Stimulated activated CD8-positive, alpha-beta memory T cell treated with anti-CD3 and anti-CD28 coated beads, Interleukin-12 subunit alpha, Interleukin-12 subunit beta, amount 100 ng/mL, for 4 hours (primary cell): ENCODE data around the gene OR6C2.
"Not testable (repeated sequence)": the region's sequence is repeated elsewhere in the genome, so short reads cannot be mapped to it uniquely, and the experiment has no call there.

Experiments
- DNase-seq: peaks from one replicate; pipeline ENCODE4 v3.0.0-alpha.2; 2020; ENCODE audit warnings: low read depth

The OR6C2 gene

GRCh38 chr12:55443776-55444175, at the start of gene OR6C2:
Gene OR6C2 (plus strand): TSS chr12:55444076. CDS start chr12:55452214, 8,138 bp downstream.
- no peak for DNase-seq

- DNase-seq = no peak
These were observed 47.5 kb upstream of the OR6C2 start for GRCh38 chr12:55396326-55396725.

GRCh38 chr12:55400229-55400628, 43.6 kb upstream of the OR6C2 start, which contains the start of gene OR6C65:
Gene OR6C65 (plus strand): TSS chr12:55400529. CDS start chr12:55400529, 0 bp downstream.
- no peak for DNase-seq

GRCh38 chr12:55407866-55408265, 36.0 kb upstream of the OR6C2 start:
- DNase-seq = no peak

- not testable (repeated sequence) for DNase-seq
These were observed 34.7 kb upstream of the OR6C2 start for GRCh38 chr12:55409133-55409532.

GRCh38 chr12:55412138-55412537, 31.7 kb upstream of the OR6C2 start:
- not testable (repeated sequence) for DNase-seq

- DNase-seq = not testable (repeated sequence)
These were observed 30.1 kb upstream of the OR6C2 start for GRCh38 chr12:55413498-55414388.

- DNase-seq = not testable (repeated sequence)
These were observed 29.5 kb upstream of the OR6C2 start for GRCh38 chr12:55414396-55414823.

- DNase-seq = not testable (repeated sequence)
These were observed 29.0 kb upstream of the OR6C2 start for GRCh38 chr12:55414889-55415288.

GRCh38 chr12:55416961-55417360, 26.9 kb upstream of the OR6C2 start:
- DNase-seq = no peak

- no peak for DNase-seq
These were observed 23.4 kb upstream of the OR6C2 start for GRCh38 chr12:55420307-55420962.

- no peak for DNase-seq
These were observed 17.9 kb upstream of the OR6C2 start, which contains the start of gene OR6C76 for GRCh38 chr12:55425954-55426353. Gene OR6C76 (plus strand): TSS chr12:55426254. CDS start chr12:55426254, 0 bp downstream.

GRCh38 chr12:55428331-55429243, 15.3 kb upstream of the OR6C2 start:
- DNase-seq = no peak

- DNase-seq = not testable (repeated sequence)
These were observed 2.6 kb upstream of the OR6C2 start for GRCh38 chr12:55441233-55441632.

- no peak for DNase-seq
These were observed 1.5 kb downstream of the OR6C2 start for GRCh38 chr12:55445357-55445756.

- DNase-seq = no peak
These were observed 2.5 kb downstream of the OR6C2 start for GRCh38 chr12:55446326-55446725.

GRCh38 chr12:55448825-55449224, 4.9 kb downstream of the OR6C2 start:
- DNase-seq = no peak

GRCh38 chr12:55464926-55465325, 21.1 kb downstream of the OR6C2 start:
- not testable (repeated sequence) for DNase-seq

- no peak for DNase-seq
These were observed 24.0 kb downstream of the OR6C2 start for GRCh38 chr12:55467836-55468235.

- no peak for DNase-seq
These were observed 25.4 kb downstream of the OR6C2 start for GRCh38 chr12:55469291-55469690.

GRCh38 chr12:55470088-55470829, 26.4 kb downstream of the OR6C2 start, which contains the start of gene OR6C70:
Gene OR6C70 (minus strand): TSS chr12:55470138. CDS start chr12:55470138, 0 bp downstream.
- DNase-seq = no peak
